HepG2 (cell line): ENCODE data around the gene APBA3. TPM values are rescaled to one million over a fixed set of nuclear protein-coding genes. Genes with fewer than 3 reads are reported as not detected.

Experiments
- ARNT ChIP-seq: fragments of 450-650 bp; IDR thresholded peaks from 2 replicates; pipeline ENCODE4 v1.6.1; 2017
- BCL6 ChIP-seq: IDR thresholded peaks from 2 replicates; pipeline ENCODE4 v1.6.1; 2016; ENCODE audit warnings: missing genetic modification reagents, missing compliant biosample characterization
- BRD4 ChIP-seq: sonication (generic); formaldehyde crosslinking; IDR thresholded peaks from 2 replicates; pipeline ENCODE4 v1.4.0; 2020; ENCODE audit warnings: missing genetic modification reagents
- CREB1 ChIP-seq, 2 experiments: fragments of 450-650 bp in 1 of 2; IDR thresholded peaks; 2 replicates each; pipeline ENCODE4 v1.6.1; 2016 to 2017; ENCODE audit warnings: control low read depth in 1 of 2, mild to moderate bottlenecking in 1 of 2, missing compliant biosample characterization in 1 of 2, missing genetic modification characterization in 1 of 2
- FOXP1 ChIP-seq, 2 experiments: fragments of 450-650 bp in 1 of 2; IDR thresholded peaks; 2 replicates each; pipeline ENCODE4 v1.6.1; 2017 to 2018; ENCODE audit warnings: antibody characterized with exemption in 1 of 2
- GABPA ChIP-seq, 2 experiments: IDR thresholded peaks; 2 replicates each; pipeline ENCODE4 v1.6.1; 2011 to 2016; ENCODE audit warnings: low read depth in 2 of 2, low read length in 1 of 2, missing biosample characterization in 1 of 2, missing genetic modification characterization in 1 of 2
- GTF2F1 ChIP-seq: fragments of 150-350 bp; IDR thresholded peaks from 2 replicates; pipeline ENCODE4 v1.6.1; 2014; ENCODE audit warnings: low read length
- HOXA3 ChIP-seq: sonication (generic); formaldehyde crosslinking; IDR thresholded peaks from 2 replicates; pipeline ENCODE4 v1.5.0; 2020; ENCODE audit warnings: missing genetic modification reagents
- KMT2A ChIP-seq: sonication (generic); formaldehyde crosslinking; IDR thresholded peaks from 2 replicates; pipeline ENCODE4 v1.4.0; 2020; ENCODE audit warnings: missing genetic modification reagents
- MAFF ChIP-seq: IDR thresholded peaks from 2 replicates; pipeline ENCODE4 v1.6.1; 2011; ENCODE audit warnings: low read depth, low read length, improper control_type of control experiment
- MIXL1 ChIP-seq: IDR thresholded peaks from 2 replicates; pipeline ENCODE4 v1.6.1; 2016
- NBN ChIP-seq: fragments of 450-650 bp; conservative IDR thresholded peaks from 2 replicates; pipeline ENCODE4 v1.6.1; 2017
- NFRKB ChIP-seq: fragments of 450-650 bp; IDR thresholded peaks from 2 replicates; pipeline ENCODE4 v1.6.1; 2017
- PRPF4 ChIP-seq: fragments of 200-400 bp; formaldehyde crosslinking; IDR thresholded peaks from 2 replicates; pipeline ENCODE4 v1.6.1; 2016; ENCODE audit warnings: low read length, low read depth; ENCODE audit not compliant: poor library complexity, severe bottlenecking
- RELA ChIP-seq: sonication (generic); formaldehyde crosslinking; IDR thresholded peaks from 2 replicates; pipeline ENCODE4 v1.4.0; 2020; ENCODE audit warnings: missing genetic modification reagents
- RNF2 ChIP-seq: fragments of 450-650 bp; conservative IDR thresholded peaks from 2 replicates; pipeline ENCODE4 v1.6.1; 2016; ENCODE audit warnings: low read depth
- SALL1 ChIP-seq: sonication (generic); formaldehyde crosslinking; IDR thresholded peaks from 2 replicates; pipeline ENCODE4 v1.8.0; 2022; ENCODE audit warnings: mild to moderate bottlenecking, missing genetic modification reagents
- SMAD3 ChIP-seq: sonication (generic); formaldehyde crosslinking; IDR thresholded peaks from 2 replicates; pipeline ENCODE4 v1.4.0; 2020; ENCODE audit warnings: missing genetic modification reagents
- SSRP1 ChIP-seq: IDR thresholded peaks from 2 replicates; pipeline ENCODE4 v1.6.1; 2016; ENCODE audit warnings: control low read depth
- YEATS4 ChIP-seq: sonication (generic); formaldehyde crosslinking; IDR thresholded peaks from 2 replicates; pipeline ENCODE4 v1.4.0; 2020; ENCODE audit warnings: missing genetic modification reagents, borderline replicate concordance
- ZFX ChIP-seq: sonication (generic); formaldehyde crosslinking; IDR thresholded peaks from 2 replicates; pipeline ENCODE4 v1.4.0; 2020; ENCODE audit warnings: mild to moderate bottlenecking, low read depth, missing genetic modification reagents, moderate library complexity
- ZNF101 ChIP-seq: sonication (generic); formaldehyde crosslinking; IDR thresholded peaks from 2 replicates; pipeline ENCODE4 v1.4.0; 2020; ENCODE audit warnings: mild to moderate bottlenecking, low read depth, missing genetic modification reagents, borderline replicate concordance
- ZNF224 ChIP-seq: sonication (generic); formaldehyde crosslinking; IDR thresholded peaks from 2 replicates; pipeline ENCODE4 v1.5.0; 2020; ENCODE audit warnings: mild to moderate bottlenecking, missing genetic modification reagents
- ZNF546 ChIP-seq: sonication (generic); formaldehyde crosslinking; conservative IDR thresholded peaks from 2 replicates; pipeline ENCODE4 v1.8.1; 2023; ENCODE audit warnings: mild to moderate bottlenecking, missing genetic modification reagents
- ZNF589 ChIP-seq: sonication (generic); formaldehyde crosslinking; conservative IDR thresholded peaks from 2 replicates; pipeline ENCODE4 v1.8.0; 2022; ENCODE audit warnings: mild to moderate bottlenecking, moderate library complexity, missing genetic modification reagents
- ZNF644 ChIP-seq: IDR thresholded peaks from 2 replicates; pipeline ENCODE4 v1.6.1; 2016; ENCODE audit warnings: low read depth
- ZSCAN21 ChIP-seq: sonication (generic); formaldehyde crosslinking; IDR thresholded peaks from 2 replicates; pipeline ENCODE4 v1.8.0; 2022; ENCODE audit warnings: mild to moderate bottlenecking, missing genetic modification reagents, moderate library complexity, borderline replicate concordance
- polyA plus RNA-seq, 8 experiments: library from polyadenylated mRNA; depleted of rRNA in 3 of 8; stranded (reverse) in 7 of 8; unstranded in 1 of 8; fragments of >200 nt; fragmentation: Illumina TruSeq in 4 of 8; extraction: Trizol in 4 of 8; gene quantifications; 2 replicates each; pipeline versions ENCODE4 v1.2.1 to v1.2.3, GENCODE V29; 2011 to 2016; ENCODE audit warnings: low read depth in 4 of 8, missing spikeins in 1 of 8, mixed read lengths in 1 of 8; ENCODE audit not compliant: insufficient read depth in 1 of 8
- total RNA-seq, 5 experiments: library from RNA; depleted of rRNA; stranded (reverse); fragments of >200 nt; fragmentation: Illumina TruSeq; extraction: Trizol; gene quantifications; 2 replicates each; pipeline ENCODE4 v1.2.3, GENCODE V29; 2016; ENCODE audit warnings: low read depth in 1 of 5
- TF ChIP-seq, protein P1 (sequence below), 2 experiments: sonication (generic) in 1 of 2; formaldehyde crosslinking in 1 of 2; IDR thresholded peaks; 2 replicates each; pipeline versions ENCODE4 v1.5.1 to v1.6.1; 2011 to 2020; ENCODE audit warnings: borderline replicate concordance in 1 of 2, low read depth in 1 of 2, low read length in 1 of 2, mild to moderate bottlenecking in 1 of 2, missing genetic modification reagents in 1 of 2, moderate library complexity in 1 of 2
- TF ChIP-seq, protein P2 (sequence below): sonication (generic); formaldehyde crosslinking; IDR thresholded peaks from 2 replicates; pipeline ENCODE4 v1.4.0; 2020; ENCODE audit warnings: mild to moderate bottlenecking, low read depth, missing genetic modification reagents

APBA3 gene
- total and polyA plus RNA-seq, 2 of the 13 experiments (the other 11 are each of a cell fraction or from before 2014, with no cell fraction given): 14.2 to 14.3 TPM

DNA sequence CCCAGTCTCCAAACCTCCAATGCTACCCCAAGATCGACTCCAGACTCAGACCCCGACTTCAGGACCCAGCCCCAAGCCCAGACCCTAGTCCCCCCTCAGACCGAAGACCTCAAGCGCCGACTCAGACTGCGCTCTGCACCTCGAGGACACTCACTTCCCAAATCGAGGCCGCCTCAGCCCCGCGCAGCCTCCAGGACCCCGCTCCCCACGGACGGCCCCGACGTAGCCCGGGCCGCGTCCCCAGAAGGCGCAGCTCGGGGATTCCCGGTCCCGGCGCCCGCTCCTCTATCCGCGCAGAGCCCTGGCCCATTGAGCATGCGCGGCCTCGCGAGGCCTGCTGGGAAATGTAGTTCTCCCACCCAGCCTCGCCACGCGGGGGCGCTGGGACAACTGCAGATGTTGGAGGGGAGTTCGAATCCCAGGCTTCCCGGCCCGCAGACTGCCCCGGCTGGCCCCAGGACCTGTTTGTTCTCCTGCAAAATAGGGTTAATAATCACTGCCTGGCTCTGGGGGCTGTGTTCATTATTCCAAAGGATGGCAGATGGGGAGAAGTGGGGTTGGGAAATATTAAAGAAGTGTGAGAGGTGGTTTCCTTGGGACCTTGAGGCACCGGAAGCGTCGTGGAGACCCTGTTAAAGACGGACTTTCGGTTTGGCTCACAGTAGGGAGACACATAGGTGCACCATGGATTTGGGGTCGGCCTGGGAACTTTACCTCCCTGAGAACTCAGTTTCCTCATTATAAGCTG lies at the start of gene APBA3 (continued):
- TF ChIP-seq ZFX (CRISPR knock-in tag) (peak; percentile 36; the same call in 1 of the 2 replicates), RNF2 (no peak), GABPA (IDR thresholded peaks at IDR 0.05; ENCODE audit: low read depth, low read length) (peak; percentile 67), GABPA (CRISPR knock-in tag; IDR thresholded peaks at IDR 0.05; ENCODE audit: low read depth) (peak; percentile 92), KMT2A (CRISPR knock-in tag) (peak; percentile 81), RELA (CRISPR knock-in tag) (no peak), YEATS4 (CRISPR knock-in tag) (peak; percentile 46; the same call in 1 of the 2 replicates), BRD4 (CRISPR knock-in tag) (no peak; the same call in 1 of the 2 replicates), SMAD3 (CRISPR knock-in tag) (peak; percentile 76; the same call in 1 of the 2 replicates), ARNT (no peak), BCL6 (CRISPR knock-in tag) (peak; percentile 29; the same call in 1 of the 2 replicates), GTF2F1 (no peak), ZNF101 (CRISPR knock-in tag) (no peak), NBN (no peak), ZSCAN21 (CRISPR knock-in tag) (no peak), FOXP1 (IDR thresholded peaks at IDR 0.05) (no peak), FOXP1 (CRISPR knock-in tag; IDR thresholded peaks at IDR 0.05) (no peak), ZNF224 (no peak; the same call in 1 of the 2 replicates), SALL1 (CRISPR knock-in tag) (peak; percentile 48; the same call in 1 of the 2 replicates), MIXL1 (CRISPR knock-in tag) (no peak), CREB1 (IDR thresholded peaks at IDR 0.05) (no peak), CREB1 (CRISPR knock-in tag; IDR thresholded peaks at IDR 0.05) (peak; percentile 75; the same call in 1 of the 2 replicates), ZNF644 (CRISPR knock-in tag) (no peak), ZNF546 (CRISPR knock-in tag) (peak; percentile 32; the same call in 1 of the 2 replicates), MAFF (no peak), SSRP1 (no peak), NFRKB (no peak), HOXA3 (peak; percentile 10; the same call in 1 of the 2 replicates), PRPF4 (peak; percentile 33), ZNF589 (CRISPR knock-in tag) (0 out of 2 replicates have a peak, but pooled peaks have one; percentile 35)
- TF ChIP-seq, protein P1, sequence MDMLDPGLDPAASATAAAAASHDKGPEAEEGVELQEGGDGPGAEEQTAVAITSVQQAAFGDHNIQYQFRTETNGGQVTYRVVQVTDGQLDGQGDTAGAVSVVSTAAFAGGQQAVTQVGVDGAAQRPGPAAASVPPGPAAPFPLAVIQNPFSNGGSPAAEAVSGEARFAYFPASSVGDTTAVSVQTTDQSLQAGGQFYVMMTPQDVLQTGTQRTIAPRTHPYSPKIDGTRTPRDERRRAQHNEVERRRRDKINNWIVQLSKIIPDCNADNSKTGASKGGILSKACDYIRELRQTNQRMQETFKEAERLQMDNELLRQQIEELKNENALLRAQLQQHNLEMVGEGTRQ (IDR thresholded peaks at IDR 0.05; ENCODE audit: low read depth, low read length): no peak
- TF ChIP-seq, protein P1 (CRISPR knock-in tag; IDR thresholded peaks at IDR 0.05; ENCODE audit: borderline replicate concordance): no peak
- TF ChIP-seq, protein P2, sequence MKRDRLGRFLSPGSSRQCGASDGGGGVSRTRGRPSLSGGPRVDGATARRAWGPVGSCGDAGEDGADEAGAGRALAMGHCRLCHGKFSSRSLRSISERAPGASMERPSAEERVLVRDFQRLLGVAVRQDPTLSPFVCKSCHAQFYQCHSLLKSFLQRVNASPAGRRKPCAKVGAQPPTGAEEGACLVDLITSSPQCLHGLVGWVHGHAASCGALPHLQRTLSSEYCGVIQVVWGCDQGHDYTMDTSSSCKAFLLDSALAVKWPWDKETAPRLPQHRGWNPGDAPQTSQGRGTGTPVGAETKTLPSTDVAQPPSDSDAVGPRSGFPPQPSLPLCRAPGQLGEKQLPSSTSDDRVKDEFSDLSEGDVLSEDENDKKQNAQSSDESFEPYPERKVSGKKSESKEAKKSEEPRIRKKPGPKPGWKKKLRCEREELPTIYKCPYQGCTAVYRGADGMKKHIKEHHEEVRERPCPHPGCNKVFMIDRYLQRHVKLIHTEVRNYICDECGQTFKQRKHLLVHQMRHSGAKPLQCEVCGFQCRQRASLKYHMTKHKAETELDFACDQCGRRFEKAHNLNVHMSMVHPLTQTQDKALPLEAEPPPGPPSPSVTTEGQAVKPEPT (CRISPR knock-in tag): no peak; the same call in 1 of the 2 replicates
